Tibial nerve (tissue), 4 donors: ENCODE measurements around the gene GINS2. TPM values are rescaled to one million over a fixed set of nuclear protein-coding genes. Genes with fewer than 3 reads are reported as not detected.

Experiments used
- DNase-seq, 2 donors: peaks; one replicate each; pipeline ENCODE4 v3.0.0-alpha.2; 2019; ENCODE audit warnings: low spot score in 2 of 2
- H3K27ac ChIP-seq, 4 donors: fragments of 200-600 bp; sonication (generic) in 3 of 4; one replicate each; pipeline ENCODE4 v1.5.1; 2017 to 2019; ENCODE audit warnings: mild to moderate bottlenecking in 1 of 4
- H3K27me3 ChIP-seq, 2 donors: fragments of 200-600 bp; sonication (generic) in 1 of 2; one replicate each; pipeline versions ENCODE4 v1.5.1 to v1.6.0; 2017 to 2019
- H3K36me3 ChIP-seq, 3 donors: fragments of 200-600 bp; sonication (generic); one replicate each; pipeline ENCODE4 v1.5.1; 2018 to 2019
- H3K4me1 ChIP-seq, 4 donors: fragments of 200-600 bp; sonication (generic) in 3 of 4; one replicate each; pipeline ENCODE4 v1.5.1; 2017 to 2019
- H3K4me3 ChIP-seq, 4 donors: fragments of 200-600 bp; sonication (generic) in 3 of 4; one replicate each; pipeline ENCODE4 v1.5.1; 2017 to 2019; ENCODE audit warnings: mild to moderate bottlenecking in 1 of 4, moderate library complexity in 1 of 4
- H3K9me3 ChIP-seq, 4 donors: fragments of 200-600 bp; sonication (generic) in 3 of 4; one replicate each; pipeline ENCODE4 v1.5.1; 2017 to 2019
- EP300 ChIP-seq, 2 donors: sonication (generic); formaldehyde crosslinking; IDR thresholded peaks; one replicate each; pipeline ENCODE4 v1.6.1; 2017; ENCODE audit warnings: antibody characterized with exemption in 2 of 2, mild to moderate bottlenecking in 1 of 2
- POLR2A ChIP-seq, 2 donors: fragments of 450-650 bp; IDR thresholded peaks; one replicate each; pipeline ENCODE4 v1.6.1; 2017; ENCODE audit warnings: antibody characterized with exemption in 2 of 2, mild to moderate bottlenecking in 2 of 2, moderate library complexity in 2 of 2
- WGBS, 2 donors: methylation state at CpG; one replicate each; pipeline ENCODE4 v1.1.5; 2018; 5-methylcytosine and 5-hydroxymethylcytosine counted together
- total RNA-seq, 4 donors: library from RNA; depleted of rRNA; stranded (reverse); fragments of >200 nt; gene quantifications; one replicate each; pipeline ENCODE4 v1.1.0, GENCODE V29; 2016
- TF ChIP-seq, protein P1 (sequence below), 5 experiments: fragments of 200-600 bp in 3 of 5; fragments of 450-650 bp in 2 of 5; sonication (generic) in 3 of 5; IDR thresholded peaks; one replicate each; pipeline ENCODE4 v1.5.1; 2016 to 2019; ENCODE audit warnings: antibody characterized with exemption in 5 of 5, mild to moderate bottlenecking in 3 of 5, moderate library complexity in 2 of 5

GINS2 gene
- total RNA-seq, 4 donors from 2014 or later = 0.20 to 0.66 TPM; not detected in 2

DNA sequence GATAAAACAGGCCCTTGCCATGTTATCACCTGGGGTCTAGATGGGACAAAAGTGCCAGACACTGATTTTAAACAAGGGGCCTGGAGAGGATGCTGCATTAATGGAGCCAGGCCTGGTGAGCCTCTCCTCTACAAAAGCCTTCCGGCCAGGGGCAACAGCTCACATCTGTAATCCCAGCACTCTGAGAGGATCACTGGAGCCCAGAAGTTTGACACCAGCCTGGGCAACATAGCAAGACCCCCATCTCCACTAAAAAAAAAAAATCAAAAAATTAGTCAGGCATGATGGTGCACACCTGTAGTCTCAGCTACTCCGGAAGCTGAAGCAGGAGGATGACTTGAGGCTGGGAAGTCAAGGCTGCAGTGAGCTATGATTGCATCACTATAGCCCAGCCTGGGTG, 3.5 kb downstream of the GINS2 start:
- no peak for DNase-seq
- H3K4me1 ChIP-seq = peaks cover 0 to 22% (median 4%) of the 10 kb centered on the region in 4 donors
- no peaks in the 10 kb centered on the region for H3K36me3 ChIP-seq
- TF ChIP-seq EP300 (IDR thresholded peaks at IDR 0.05) = no peak
- no peak for TF ChIP-seq POLR2A (IDR thresholded peaks at IDR 0.05)
- TF ChIP-seq, protein P1, sequence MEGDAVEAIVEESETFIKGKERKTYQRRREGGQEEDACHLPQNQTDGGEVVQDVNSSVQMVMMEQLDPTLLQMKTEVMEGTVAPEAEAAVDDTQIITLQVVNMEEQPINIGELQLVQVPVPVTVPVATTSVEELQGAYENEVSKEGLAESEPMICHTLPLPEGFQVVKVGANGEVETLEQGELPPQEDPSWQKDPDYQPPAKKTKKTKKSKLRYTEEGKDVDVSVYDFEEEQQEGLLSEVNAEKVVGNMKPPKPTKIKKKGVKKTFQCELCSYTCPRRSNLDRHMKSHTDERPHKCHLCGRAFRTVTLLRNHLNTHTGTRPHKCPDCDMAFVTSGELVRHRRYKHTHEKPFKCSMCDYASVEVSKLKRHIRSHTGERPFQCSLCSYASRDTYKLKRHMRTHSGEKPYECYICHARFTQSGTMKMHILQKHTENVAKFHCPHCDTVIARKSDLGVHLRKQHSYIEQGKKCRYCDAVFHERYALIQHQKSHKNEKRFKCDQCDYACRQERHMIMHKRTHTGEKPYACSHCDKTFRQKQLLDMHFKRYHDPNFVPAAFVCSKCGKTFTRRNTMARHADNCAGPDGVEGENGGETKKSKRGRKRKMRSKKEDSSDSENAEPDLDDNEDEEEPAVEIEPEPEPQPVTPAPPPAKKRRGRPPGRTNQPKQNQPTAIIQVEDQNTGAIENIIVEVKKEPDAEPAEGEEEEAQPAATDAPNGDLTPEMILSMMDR (IDR thresholded peaks at IDR 0.05) = no peak
- H3K9me3 ChIP-seq = no peaks in the 10 kb centered on the region
- WGBS, 2 donors = 92 to 96% methylated on average over 2 of the region's 2 CpGs
- H3K4me3 ChIP-seq = no peak overlapping the region
- no peak overlapping the region for H3K27ac ChIP-seq
- H3K27me3 ChIP-seq = no peaks in the 10 kb centered on the region

DNA sequence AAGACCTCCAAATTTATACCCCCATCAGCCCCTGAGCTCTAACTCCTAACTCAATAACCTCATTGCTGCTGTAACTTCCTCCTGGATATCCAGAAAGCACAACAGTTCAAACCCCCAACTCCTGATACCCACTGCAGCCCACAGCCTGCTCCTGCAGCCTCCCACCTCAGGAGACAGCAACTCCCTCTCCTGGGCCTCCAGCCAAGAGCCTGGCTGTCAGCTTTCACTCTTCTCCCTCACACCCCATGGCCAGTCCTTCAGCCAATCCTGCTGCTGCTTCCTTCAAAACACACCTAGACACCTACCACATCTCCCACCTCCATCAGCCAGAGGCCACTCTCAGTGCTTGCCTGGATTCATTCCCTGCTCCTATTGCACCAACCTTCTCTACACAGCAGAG, 5.4 kb downstream of the GINS2 start:
- H3K27ac ChIP-seq = no peak overlapping the region
- no peaks in the 10 kb centered on the region for H3K9me3 ChIP-seq
- peaks cover 0 to 8% (median 1%) of the 10 kb centered on the region in 4 donors for H3K4me1 ChIP-seq
- TF ChIP-seq, protein P1 (IDR thresholded peaks at IDR 0.05) = no peak
- TF ChIP-seq EP300 (IDR thresholded peaks at IDR 0.05) = no peak
- TF ChIP-seq POLR2A (IDR thresholded peaks at IDR 0.05) = no peak
- DNase-seq = no peak
- H3K36me3 ChIP-seq = peaks cover 0 to 9% (median 0%) of the 10 kb centered on the region in 3 donors
- no peaks in the 10 kb centered on the region for H3K27me3 ChIP-seq
- H3K4me3 ChIP-seq = no peak overlapping the region

DNA sequence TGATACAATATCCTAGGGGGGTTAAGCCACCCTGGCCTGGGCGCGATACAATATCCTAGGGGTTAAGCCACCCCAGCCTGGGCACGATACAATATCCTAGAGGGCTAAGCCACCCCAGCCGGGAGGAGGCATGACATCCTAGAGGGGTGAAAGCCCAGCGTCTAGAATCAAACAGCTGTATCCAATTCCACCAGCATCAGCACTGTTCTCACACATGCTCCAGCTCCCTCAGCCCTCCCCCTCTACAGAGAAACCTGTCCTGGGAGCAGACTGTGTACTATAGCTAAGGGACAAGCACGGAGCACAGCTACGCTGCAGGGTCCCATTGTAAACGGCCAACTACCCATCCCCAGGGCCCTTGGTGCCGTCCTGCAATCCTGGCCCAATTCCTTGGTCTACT, 6.2 kb downstream of the GINS2 start:
- 73 to 88% methylated on average over 9 of the region's 9 CpGs for WGBS, 2 donors
- Histone ChIP-seq H3K9me3 (no peaks in the 10 kb centered on the region), H3K36me3 (peaks cover 0 to 18% (median 0%) of the 10 kb centered on the region in 3 donors), H3K27me3 (no peaks in the 10 kb centered on the region), H3K4me1 (no peaks in the 10 kb centered on the region), H3K4me3 (no peak overlapping the region), H3K27ac (no peak overlapping the region)
- DNase-seq = no peak
- TF ChIP-seq POLR2A (IDR thresholded peaks at IDR 0.05) = no peak
- TF ChIP-seq EP300 (IDR thresholded peaks at IDR 0.05) = no peak
- TF ChIP-seq, protein P1 (IDR thresholded peaks at IDR 0.05) = no peak

DNA sequence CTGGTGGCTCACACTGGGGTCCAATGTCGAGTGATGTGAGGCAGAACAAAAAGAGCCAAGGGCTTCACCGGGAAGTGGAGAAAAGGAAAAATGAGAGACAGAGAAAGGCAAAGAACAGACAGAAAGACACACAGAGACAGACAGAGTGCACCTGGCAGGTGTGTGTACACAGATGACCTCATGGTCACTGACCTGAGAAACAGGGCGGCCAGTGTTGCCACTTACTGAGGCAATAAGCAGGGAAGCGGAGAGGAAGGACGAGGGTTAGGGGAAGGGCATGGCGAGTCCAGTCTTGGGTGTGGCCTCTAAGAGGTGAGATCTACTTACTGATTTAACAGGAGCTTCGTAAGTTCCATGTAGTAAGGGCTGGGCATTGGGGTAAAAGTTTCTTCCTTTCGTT, 7.5 kb downstream of the GINS2 start:
- Histone ChIP-seq H3K4me1 (no peaks in the 10 kb centered on the region), H3K27ac (no peak overlapping the region), H3K36me3 (peaks cover 0 to 29% (median 0%) of the 10 kb centered on the region in 3 donors), H3K27me3 (no peaks in the 10 kb centered on the region), H3K4me3 (no peak overlapping the region), H3K9me3 (no peaks in the 10 kb centered on the region)
- WGBS, 2 donors = 90 to 92% methylated on average over 8 of the region's 8 CpGs
- no peak for TF ChIP-seq EP300 (IDR thresholded peaks at IDR 0.05)
- no peak for TF ChIP-seq POLR2A (IDR thresholded peaks at IDR 0.05)
- TF ChIP-seq, protein P1 (IDR thresholded peaks at IDR 0.05) = no peak
- DNase-seq = no peak

DNA sequence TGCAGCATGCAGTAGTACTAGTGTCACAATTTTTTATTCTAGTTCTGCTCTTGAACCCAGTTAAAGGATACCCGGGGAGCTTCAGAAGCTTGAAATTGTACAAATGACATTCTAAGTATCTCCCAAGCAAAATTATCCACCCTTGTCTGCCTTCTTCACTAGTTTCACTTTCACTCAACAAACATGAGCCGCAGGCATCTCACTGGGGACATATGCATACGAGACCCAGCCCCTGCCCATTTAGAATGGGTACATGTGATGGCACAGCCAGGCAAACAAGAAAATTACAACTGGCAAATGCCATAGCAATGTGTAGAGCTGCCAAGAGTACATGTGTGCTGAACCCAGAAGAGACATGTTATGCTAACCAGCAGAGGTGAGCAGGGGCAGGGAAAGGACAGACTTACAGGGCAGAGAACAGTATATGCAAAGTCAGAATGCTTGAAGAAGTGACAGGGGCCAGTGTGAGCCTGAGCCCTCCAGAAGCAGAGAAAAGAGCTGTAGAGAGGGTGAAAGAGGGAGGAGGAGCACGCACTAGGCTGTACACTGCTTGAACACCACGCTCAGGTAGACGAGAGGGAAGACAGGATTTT, 8.3 kb downstream of the GINS2 start:
- no peak overlapping the region for H3K4me3 ChIP-seq
- WGBS, 2 donors = 89 to 93% methylated on average over 6 of the region's 6 CpGs
- no peak for DNase-seq
- no peaks in the 10 kb centered on the region for H3K4me1 ChIP-seq
- H3K27ac ChIP-seq = no peak overlapping the region
- H3K36me3 ChIP-seq = peaks cover 0 to 32% (median 0%) of the 10 kb centered on the region in 3 donors
- no peaks in the 10 kb centered on the region for H3K9me3 ChIP-seq
- no peaks in the 10 kb centered on the region for H3K27me3 ChIP-seq
- TF ChIP-seq EP300 (IDR thresholded peaks at IDR 0.05) (no peak), POLR2A (IDR thresholded peaks at IDR 0.05) (no peak)
- TF ChIP-seq, protein P1 (IDR thresholded peaks at IDR 0.05) = no peak
